Measurements from ENCODE around the gene MB21D2.

The MB21D2 gene

DNA sequence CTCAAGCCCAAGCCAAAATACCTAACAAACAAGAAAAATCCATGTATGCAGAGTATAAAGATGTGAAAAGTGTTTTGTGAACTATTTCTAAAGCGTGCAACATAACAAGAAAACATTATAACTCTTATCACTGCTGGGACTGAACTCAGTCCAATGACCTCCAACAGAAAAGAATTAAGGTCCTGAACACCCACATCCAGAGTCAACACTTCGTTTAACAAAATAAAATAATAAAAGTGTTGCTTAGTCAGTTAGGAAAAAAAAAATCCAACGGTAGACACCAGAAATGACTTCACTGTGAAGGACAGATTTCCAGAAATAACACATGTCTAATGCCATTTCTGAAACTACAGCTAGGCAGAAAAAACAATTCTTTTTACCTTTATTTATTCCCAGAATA lies 28.0 kb downstream of the MB21D2 start:
- DNase-seq: no peak

- no peak for DNase-seq
Measured at GRCh38 chr3:192888190-192888589, 29.5 kb downstream of the MB21D2 start.

GRCh38 chr3:192887701-192888100 lies 30.0 kb downstream of the MB21D2 start:
- DNase-seq: no peak

DNA sequence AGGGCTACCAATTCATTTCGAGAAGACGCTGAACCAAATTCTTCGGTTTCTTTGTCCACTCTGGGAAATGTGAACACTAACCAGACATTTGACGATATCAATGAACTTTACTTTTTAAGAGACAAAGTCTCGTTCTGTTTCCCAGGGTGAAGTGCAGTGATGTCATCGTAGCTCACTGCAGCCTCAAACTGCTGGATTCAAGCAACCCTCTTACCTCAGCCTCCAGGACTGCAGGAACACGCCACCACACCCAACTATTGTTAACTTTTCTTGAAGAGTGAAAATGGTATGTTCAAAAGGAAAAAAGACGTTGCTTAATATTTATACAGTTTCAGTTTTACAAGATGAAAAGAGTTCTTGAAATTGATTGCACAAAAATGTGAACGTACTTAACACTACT lies 30.6 kb downstream of the MB21D2 start:
- DNase-seq: no peak

- DNase-seq: no peak
Measured at GRCh38 chr3:192884777-192885773, 32.6 kb downstream of the MB21D2 start.

- no peak for DNase-seq
Measured at GRCh38 chr3:192883512-192883911, 34.1 kb downstream of the MB21D2 start.

DNA sequence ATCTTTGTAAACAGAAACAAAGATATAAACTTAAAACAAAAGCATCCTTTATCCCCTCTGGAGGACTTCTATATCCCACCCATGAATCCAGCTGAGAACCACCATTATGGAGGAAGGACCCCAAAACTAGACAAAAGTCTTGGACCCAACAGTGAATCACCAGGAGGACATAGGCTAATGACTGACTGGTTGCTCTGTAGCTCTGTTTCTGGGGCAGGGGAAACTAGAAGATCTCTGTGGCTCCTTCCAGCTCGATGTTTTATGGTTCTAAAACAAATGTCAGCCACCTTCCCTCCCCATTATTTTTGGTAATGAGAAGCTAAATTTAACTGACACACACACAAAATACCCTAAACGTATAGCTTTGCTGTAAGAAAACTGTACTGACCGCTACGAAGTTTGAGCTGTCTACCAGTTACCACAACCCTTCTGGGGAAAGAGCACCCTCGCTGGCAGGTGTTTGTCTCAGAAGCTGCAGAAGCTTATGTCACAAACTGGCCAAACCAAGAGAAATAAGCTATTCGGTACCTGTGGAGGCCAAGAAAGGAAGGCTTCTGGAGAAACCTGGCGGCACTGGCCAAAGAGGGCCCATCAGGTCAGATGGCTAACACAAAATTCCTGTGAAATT lies 36.4 kb downstream of the MB21D2 start:
- DNase-seq: no peak

DNA sequence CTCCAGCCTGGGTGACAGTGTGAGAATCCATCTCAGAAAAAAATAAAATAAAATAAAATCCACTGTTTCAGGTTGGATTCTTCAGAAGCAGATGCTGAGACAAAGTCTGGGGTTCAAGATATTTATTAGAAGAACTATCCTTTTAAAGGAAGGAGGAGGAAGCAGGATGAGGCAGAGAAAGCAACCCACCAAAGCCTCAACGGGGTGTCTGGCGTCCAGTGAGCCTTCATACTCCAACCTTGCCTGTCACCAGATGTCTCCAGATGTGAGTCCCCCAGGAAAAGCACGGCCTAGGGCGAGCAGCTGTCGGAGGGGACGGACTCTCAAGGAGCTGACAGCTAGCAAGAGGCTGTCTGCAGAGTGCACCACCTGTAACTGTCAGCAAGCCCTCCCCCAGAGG lies 37.3 kb downstream of the MB21D2 start:
- no peak for DNase-seq

DNA sequence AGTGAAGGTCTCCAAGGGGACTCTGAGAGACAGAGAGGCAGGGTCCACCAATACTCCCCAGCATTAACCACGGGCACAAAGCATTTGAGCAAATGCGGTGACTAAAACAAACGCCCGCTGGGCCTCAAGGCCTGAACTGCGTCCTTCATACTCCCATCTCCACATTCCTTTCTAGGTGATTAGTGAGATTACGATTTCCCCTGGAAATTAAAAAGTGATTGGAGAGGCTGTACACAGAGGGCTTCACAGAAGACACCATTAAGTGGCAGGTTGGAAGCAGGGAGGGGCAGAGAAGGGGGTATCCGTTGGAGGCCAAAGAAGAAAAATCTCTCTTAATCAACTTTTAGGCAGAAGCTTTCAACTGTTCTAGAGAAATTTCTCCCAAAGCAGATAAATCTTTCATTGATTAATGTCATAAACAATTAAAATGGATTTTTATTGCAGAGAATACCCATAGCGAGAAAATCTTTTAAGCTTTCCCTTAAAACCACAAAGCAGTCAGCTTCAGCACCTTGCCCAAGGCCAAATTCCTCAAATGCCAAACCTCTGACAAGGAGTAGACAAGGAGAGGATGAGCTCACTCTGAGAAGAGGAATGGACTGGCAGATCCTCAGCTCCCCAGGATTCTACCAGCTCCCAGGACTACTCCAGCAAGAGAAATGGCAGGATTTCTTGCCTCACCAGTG lies 38.2 kb downstream of the MB21D2 start:
- DNase-seq: no peak

DNA sequence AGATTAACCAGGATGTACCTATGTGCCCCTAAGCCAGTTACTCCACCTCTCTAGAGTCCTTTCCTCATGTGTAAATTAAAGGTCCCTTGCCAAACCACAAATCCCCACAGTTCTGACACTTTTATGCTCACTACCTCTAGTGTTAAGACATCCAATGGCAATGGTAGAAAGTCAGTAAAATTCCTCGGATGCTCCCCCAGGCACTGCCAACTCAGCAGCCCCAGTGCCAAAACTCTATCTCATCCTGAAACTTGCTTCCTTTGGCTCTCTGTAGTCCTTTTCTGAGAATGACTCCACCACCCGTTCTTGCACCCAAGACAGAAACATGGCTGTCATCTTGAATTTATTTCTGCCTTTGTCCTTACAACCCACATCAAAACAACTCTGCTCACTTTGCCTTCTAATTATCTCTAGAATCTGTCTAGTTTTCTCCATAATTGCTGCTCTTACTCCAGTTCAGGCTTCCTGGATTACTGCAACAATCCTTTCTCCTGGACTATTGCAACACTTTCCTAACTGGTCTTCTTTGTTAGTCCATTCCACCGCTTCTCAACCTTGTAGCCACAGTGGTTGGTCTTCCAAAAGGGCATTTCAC lies 41.6 kb downstream of the MB21D2 start:
- no peak for DNase-seq

GRCh38 chr3:192870822-192871221 lies 46.8 kb downstream of the MB21D2 start:
- DNase-seq: no peak

GRCh38 chr3:192869131-192870031 lies 48.3 kb downstream of the MB21D2 start:
- no peak for DNase-seq

DNA sequence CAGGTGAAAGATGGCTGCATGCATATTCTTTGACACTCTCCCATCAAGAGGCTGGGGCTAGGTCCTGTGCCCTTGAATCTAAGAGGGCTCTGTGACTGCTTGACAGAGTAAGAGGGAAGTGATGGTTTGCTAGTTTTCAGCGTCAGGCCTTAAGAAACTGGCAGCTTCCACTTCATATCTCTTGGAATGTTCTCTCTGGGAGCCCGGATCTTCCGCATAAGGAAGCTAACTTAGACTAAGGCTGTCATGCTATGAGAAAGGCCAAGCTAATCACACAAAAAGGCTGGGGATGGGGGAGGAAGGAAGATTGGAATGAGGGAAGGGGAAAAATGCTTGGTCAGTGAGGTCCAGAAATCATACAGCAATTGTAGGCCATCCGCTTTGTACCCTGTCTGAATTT lies 50.0 kb downstream of the MB21D2 start:
- no peak for DNase-seq

- DNase-seq: no peak
Measured at GRCh38 chr3:192866804-192867203, 50.9 kb downstream of the MB21D2 start.

DNA sequence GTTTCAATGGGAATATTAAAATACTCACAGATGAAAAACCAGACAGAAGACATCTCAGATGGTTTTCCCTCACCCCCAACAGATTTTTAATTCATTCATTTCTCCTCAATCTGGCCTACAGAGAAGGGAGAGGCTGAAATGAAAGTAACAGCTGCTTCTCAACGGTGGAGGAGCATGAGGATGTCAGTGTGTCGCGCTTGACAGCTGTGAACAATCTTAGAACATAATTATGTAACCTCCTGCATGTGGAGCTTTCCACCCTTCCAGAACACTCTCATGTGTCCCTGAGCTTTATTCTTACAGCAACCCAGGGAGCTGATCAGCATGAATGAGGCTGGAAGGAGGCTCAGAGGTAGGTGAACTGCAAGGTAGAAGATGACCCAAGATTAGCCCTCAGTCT lies 52.7 kb downstream of the MB21D2 start:
- DNase-seq: no peak

DNA sequence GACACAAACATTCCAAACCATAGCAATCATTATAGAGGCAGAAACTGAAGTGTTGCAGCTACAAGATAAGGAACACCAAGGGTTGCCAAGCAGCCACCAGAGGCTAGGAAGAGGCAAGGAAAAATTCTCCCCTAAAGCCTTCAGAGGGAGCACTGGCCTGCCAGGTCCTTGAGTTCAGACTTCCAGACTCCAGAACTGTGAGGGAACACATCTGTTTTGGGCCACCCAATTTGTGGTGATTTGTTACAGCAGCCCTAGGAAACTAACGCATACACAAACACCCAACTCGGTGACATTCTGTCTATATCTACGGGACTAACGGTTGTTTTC lies 54.6 kb downstream of the MB21D2 start:
- DNase-seq: no peak

DNA sequence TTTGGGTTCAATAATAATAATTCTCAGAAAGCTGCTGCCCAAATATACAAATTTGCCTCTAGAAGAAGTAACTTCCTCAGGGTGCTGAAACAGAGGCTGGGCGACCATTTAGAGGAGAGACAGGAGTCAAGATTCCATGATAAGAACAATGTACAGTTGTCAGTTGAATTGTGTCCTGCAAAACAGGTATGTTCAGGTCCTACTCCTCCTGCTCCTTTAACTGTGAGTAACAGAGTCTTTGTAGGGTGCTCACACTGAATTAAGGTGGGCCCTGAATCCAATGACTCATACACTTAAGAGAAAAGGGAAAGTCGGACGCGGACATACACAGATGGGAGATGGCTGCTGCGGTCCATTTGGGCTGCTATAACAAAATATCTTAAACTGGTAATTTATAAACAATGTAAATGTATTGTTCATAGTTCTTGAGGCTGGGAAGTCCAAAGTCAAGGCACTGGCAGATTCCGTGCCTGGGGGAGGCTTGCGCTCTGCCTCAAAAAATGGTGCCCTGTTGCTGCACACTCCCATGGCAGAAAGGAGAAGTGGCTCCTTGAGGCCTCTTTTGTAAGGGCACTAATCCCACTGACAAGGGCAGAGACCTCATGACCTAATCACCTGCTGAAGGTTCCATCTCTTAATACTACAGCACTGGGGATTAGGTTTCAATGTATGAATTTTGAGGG lies 55.1 kb downstream of the MB21D2 start:
- no peak for DNase-seq

DNA sequence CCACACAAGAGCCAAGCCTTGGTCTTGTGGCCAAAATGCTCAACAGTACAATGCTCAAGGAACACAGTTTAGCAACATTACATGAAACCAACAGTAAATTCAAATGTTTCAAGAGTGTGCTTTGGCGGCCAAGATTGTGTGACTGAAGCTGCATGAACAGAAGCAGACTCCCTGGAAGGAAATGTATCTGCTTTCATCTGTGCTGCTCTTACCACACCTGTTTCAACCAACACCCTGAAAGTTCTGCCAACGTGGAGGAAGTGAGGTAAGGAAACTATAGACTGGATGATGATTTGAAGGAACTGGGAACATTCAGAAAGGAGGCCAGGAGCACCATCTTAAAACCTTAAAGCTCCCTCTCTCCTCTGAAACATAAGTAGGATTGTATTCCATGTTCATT lies 55.7 kb downstream of the MB21D2 start:
- no peak for DNase-seq

- DNase-seq: no peak
Measured at GRCh38 chr3:192860454-192860853, 57.2 kb downstream of the MB21D2 start.

GRCh38 chr3:192858849-192859585 lies 58.6 kb downstream of the MB21D2 start:
- DNase-seq: no peak

GRCh38 chr3:192857260-192857661 lies 60.4 kb downstream of the MB21D2 start:
- no peak for DNase-seq

Measured in right hindlimb (tissue), 1 donor.